Neuronal stem cell (in vitro differentiated cells): ENCODE measurements around the gene PRSS48.

Source experiments
- DNase-seq: peaks from one replicate; pipeline ENCODE4 v3.0.0-alpha.2; 2013; ENCODE audit warnings: low spot score
- H2AFZ ChIP-seq: one replicate; pipeline ENCODE4 v1.6.1; 2013; ENCODE audit warnings: mild to moderate bottlenecking, low read length, inconsistent platforms
- H2AK5ac ChIP-seq: 2 replicates; pipeline ENCODE4 v1.6.1; 2013; ENCODE audit warnings: low read depth, mild to moderate bottlenecking, inconsistent platforms, low read length, moderate library complexity, mixed read lengths
- H2BK120ac ChIP-seq: 2 replicates; pipeline ENCODE4 v1.6.1; 2013; ENCODE audit warnings: low read depth, mild to moderate bottlenecking, inconsistent platforms, low read length, moderate library complexity, mixed read lengths
- H2BK12ac ChIP-seq: one replicate; pipeline ENCODE4 v1.6.1; 2013; ENCODE audit warnings: low read length, inconsistent platforms
- H2BK15ac ChIP-seq: 2 replicates; pipeline ENCODE4 v1.6.1; 2013; ENCODE audit warnings: mild to moderate bottlenecking, low read length, inconsistent platforms, mixed read lengths
- H2BK5ac ChIP-seq: one replicate; pipeline ENCODE4 v1.6.1; 2013; ENCODE audit warnings: inconsistent platforms, mild to moderate bottlenecking, low read length, moderate library complexity
- H3K14ac ChIP-seq: one replicate; pipeline ENCODE4 v1.6.1; 2013; ENCODE audit warnings: low read length, inconsistent platforms
- H3K18ac ChIP-seq: 2 replicates; pipeline ENCODE4 v1.6.1; 2013; ENCODE audit warnings: low read length, inconsistent platforms
- H3K23ac ChIP-seq: 2 replicates; pipeline ENCODE4 v1.6.1; 2013; ENCODE audit warnings: low read depth, mild to moderate bottlenecking, mixed read lengths, low read length, inconsistent platforms; ENCODE audit not compliant: poor library complexity
- H3K27ac ChIP-seq: replicated peaks from 3 replicates; pipeline ENCODE4 v1.5.1; 2013; ENCODE audit warnings: low read length, inconsistent platforms
- H3K27me3 ChIP-seq, 3 experiments: 2 replicates each; pipeline ENCODE4 v1.6.1; 2013; ENCODE audit warnings: low read length in 3 of 3, mild to moderate bottlenecking in 2 of 3, inconsistent platforms in 1 of 3, low read depth in 1 of 3, mixed read lengths in 1 of 3, moderate library complexity in 1 of 3; ENCODE audit not compliant: control insufficient read depth in 3 of 3, insufficient read depth in 3 of 3
- H3K36me3 ChIP-seq, 2 donors: replicated peaks in 1 of 2; 2 replicates each; pipeline ENCODE4 v1.6.1; 2013; ENCODE audit warnings: low read length in 2 of 2; ENCODE audit not compliant: control insufficient read depth in 2 of 2, insufficient read depth in 2 of 2
- H3K4ac ChIP-seq: 2 replicates; pipeline ENCODE4 v1.6.1; 2013; ENCODE audit warnings: inconsistent platforms, mild to moderate bottlenecking, low read length, moderate library complexity
- H3K4me1 ChIP-seq, 2 donors: 1 replicate in 1 of 2; 2 replicates in 1 of 2; pipeline ENCODE4 v1.6.1; 2013; ENCODE audit warnings: low read length in 2 of 2, low read depth in 1 of 2; ENCODE audit not compliant: control insufficient read depth in 2 of 2, insufficient read depth in 1 of 2
- H3K4me2 ChIP-seq: one replicate; pipeline ENCODE4 v1.6.1; 2013; ENCODE audit warnings: mild to moderate bottlenecking, low read length, inconsistent platforms; ENCODE audit not compliant: insufficient read depth, poor library complexity, severe bottlenecking
- H3K4me3 ChIP-seq, 2 donors: 2 replicates each; pipeline ENCODE4 v1.5.1; 2013; ENCODE audit warnings: low read length in 2 of 2, mild to moderate bottlenecking in 2 of 2, inconsistent platforms in 1 of 2, moderate library complexity in 1 of 2
- H3K79me1 ChIP-seq: one replicate; pipeline ENCODE4 v1.6.1; 2013; ENCODE audit warnings: low read depth, mild to moderate bottlenecking, inconsistent platforms, low read length, moderate library complexity
- H3K9ac ChIP-seq: one replicate; pipeline ENCODE4 v1.6.1; 2013; ENCODE audit warnings: mild to moderate bottlenecking, low read depth, low read length, inconsistent platforms; ENCODE audit not compliant: poor library complexity
- H3K9me3 ChIP-seq, 2 donors: replicated peaks in 1 of 2; 2 replicates each; pipeline versions ENCODE3 to v1.6.1; 2013; ENCODE audit warnings: low read length in 2 of 2, mild to moderate bottlenecking in 2 of 2, inconsistent platforms in 1 of 2, low read depth in 1 of 2, mixed read lengths in 1 of 2, moderate library complexity in 1 of 2; ENCODE audit not compliant: control insufficient read depth in 2 of 2, insufficient read depth in 1 of 2
- H4K8ac ChIP-seq: one replicate; pipeline ENCODE4 v1.6.1; 2013; ENCODE audit warnings: low read depth, mild to moderate bottlenecking, inconsistent platforms, low read length, moderate library complexity
- H4K91ac ChIP-seq: one replicate; pipeline ENCODE4 v1.6.1; 2013; ENCODE audit warnings: low read length, low read depth, mild to moderate bottlenecking, inconsistent platforms; ENCODE audit not compliant: poor library complexity
- WGBS, 2 donors: extraction: QIAGEN DNeasy Blood & Tissue Kit; methylation state at CpG; one replicate each; pipeline ENCODE4 v1.1.7; 2013; ENCODE audit warnings: missing lambda C conversion rate in 2 of 2, mixed read lengths in 1 of 2; ENCODE audit not compliant: insufficient read length in 2 of 2, insufficient replicate concordance in 1 of 2; ENCODE audit errors: extremely low coverage in 2 of 2; 5-methylcytosine and 5-hydroxymethylcytosine counted together

The PRSS48 gene

GRCh38 chr4:151304755-151305154 lies 27.8 kb downstream of the PRSS48 start:
- H3K18ac ChIP-seq = no peak overlapping the region
- peaks cover 0 to 17% of the 10 kb centered on the region in 2 donors for H3K36me3 ChIP-seq
- H2BK120ac ChIP-seq = no peak overlapping the region
- no peak for DNase-seq
- H4K8ac ChIP-seq = no peak overlapping the region
- no peak overlapping the region for H2AK5ac ChIP-seq
- no peak overlapping the region for H2BK12ac ChIP-seq
- H3K9ac ChIP-seq = no peak overlapping the region
- no peak overlapping the region for H3K23ac ChIP-seq
- peaks cover 0 to 2% of the 10 kb centered on the region in 2 donors for H3K4me1 ChIP-seq
- H3K79me1 ChIP-seq = peaks cover 5% of the 10 kb centered on the region
- H2AFZ ChIP-seq = no peak overlapping the region
- H3K4ac ChIP-seq = no peak overlapping the region
- peaks cover 2 to 14% of the 10 kb centered on the region in 2 donors for H3K9me3 ChIP-seq
- no peak overlapping the region for H4K91ac ChIP-seq
- H3K14ac ChIP-seq = no peak overlapping the region
- H2BK5ac ChIP-seq = no peak overlapping the region
- no peak overlapping the region for H3K27ac ChIP-seq
- no peak overlapping the region for H3K4me3 ChIP-seq
- no peaks in the 10 kb centered on the region for H3K27me3 ChIP-seq
- no peak overlapping the region for H3K4me2 ChIP-seq
- no peak overlapping the region for H2BK15ac ChIP-seq

GRCh38 chr4:151310124-151310728 lies 33.3 kb downstream of the PRSS48 start:
- Histone ChIP-seq H2AK5ac (no peak overlapping the region), H3K36me3 (peaks cover 0 to 25% of the 10 kb centered on the region in 2 donors), H2BK12ac (no peak overlapping the region), H2BK15ac (no peak overlapping the region), H3K4ac (no peak overlapping the region), H4K91ac (no peak overlapping the region), H3K14ac (no peak overlapping the region), H3K79me1 (peaks cover 9% of the 10 kb centered on the region), H2BK5ac (no peak overlapping the region), H3K23ac (no peak overlapping the region), H3K27ac (no peak overlapping the region), H3K4me2 (no peak overlapping the region), H3K27me3 (no peaks in the 10 kb centered on the region), H3K4me3 (no peak overlapping the region), H2BK120ac (no peak overlapping the region), H4K8ac (no peak overlapping the region), H3K9ac (no peak overlapping the region), H3K9me3 (peaks cover 2 to 7% of the 10 kb centered on the region in 2 donors), H2AFZ (no peak overlapping the region), H3K4me1 (no peaks in the 10 kb centered on the region), H3K18ac (no peak overlapping the region)
- DNase-seq = no peak
- WGBS, 2 donors = no CpG with 5 or more reads among the region's 5 CpGs

- Histone ChIP-seq H3K36me3 (peaks cover 0 to 21% of the 10 kb centered on the region in 2 donors), H3K27me3 (no peaks in the 10 kb centered on the region), H3K4ac (no peak overlapping the region), H4K8ac (no peak overlapping the region), H3K23ac (no peak overlapping the region), H2AK5ac (no peak overlapping the region), H3K18ac (no peak overlapping the region), H2BK5ac (no peak overlapping the region), H2BK12ac (no peak overlapping the region), H3K4me2 (no peak overlapping the region), H3K14ac (no peak overlapping the region), H3K79me1 (peaks cover 6% of the 10 kb centered on the region), H3K4me1 (no peaks in the 10 kb centered on the region), H4K91ac (no peak overlapping the region), H3K27ac (no peak overlapping the region), H2BK120ac (no peak overlapping the region), H2BK15ac (no peak overlapping the region), H3K9ac (no peak overlapping the region), H2AFZ (no peak overlapping the region), H3K4me3 (no peak overlapping the region), H3K9me3 (peaks cover 0 to under 1% of the 10 kb centered on the region in 2 donors)
- DNase-seq = no peak
- no CpG with 5 or more reads among the region's 6 CpGs for WGBS, 2 donors
Observed at GRCh38 chr4:151313306-151314009, 36.5 kb downstream of the PRSS48 start.

DNA sequence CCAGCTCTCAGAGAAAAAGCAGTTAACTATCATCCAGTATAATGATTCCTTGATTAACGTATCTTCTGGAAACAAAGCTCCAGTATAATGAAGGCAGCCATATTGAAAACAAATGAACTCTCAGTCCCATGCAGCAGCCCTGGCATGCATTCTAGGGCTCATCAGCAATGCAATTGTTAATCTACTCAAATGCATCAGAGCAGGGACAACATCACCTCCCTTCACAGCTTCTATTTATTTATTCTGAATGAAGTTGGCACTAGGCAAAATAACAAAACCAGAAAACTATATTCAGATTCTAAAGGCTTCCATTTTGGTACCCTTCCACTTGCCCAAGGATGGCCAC lies 37.0 kb downstream of the PRSS48 start:
- peaks cover 5% of the 10 kb centered on the region for H3K79me1 ChIP-seq
- no peak overlapping the region for H4K8ac ChIP-seq
- peaks cover 0 to 17% of the 10 kb centered on the region in 2 donors for H3K36me3 ChIP-seq
- no peak overlapping the region for H2AK5ac ChIP-seq
- no CpG with 5 or more reads among the region's 1 CpG for WGBS, 2 donors
- no peak overlapping the region for H2BK12ac ChIP-seq
- no peak overlapping the region for H3K4me2 ChIP-seq
- H4K91ac ChIP-seq = no peak overlapping the region
- no peaks in the 10 kb centered on the region for H3K27me3 ChIP-seq
- no peak overlapping the region for H2BK15ac ChIP-seq
- no peak overlapping the region for H2BK120ac ChIP-seq
- no peak overlapping the region for H3K23ac ChIP-seq
- no peak overlapping the region for H2BK5ac ChIP-seq
- no peak overlapping the region for H2AFZ ChIP-seq
- H3K4ac ChIP-seq = no peak overlapping the region
- H3K27ac ChIP-seq = no peak overlapping the region
- no peak overlapping the region for H3K4me3 ChIP-seq
- H3K9me3 ChIP-seq = no peaks in the 10 kb centered on the region
- no peaks in the 10 kb centered on the region for H3K4me1 ChIP-seq
- no peak overlapping the region for H3K18ac ChIP-seq
- H3K14ac ChIP-seq = no peak overlapping the region
- no peak for DNase-seq
- H3K9ac ChIP-seq = no peak overlapping the region
